HFFc6 (cell line): ENCODE data around the gene NDEL1. TPM values are rescaled to one million over a fixed set of nuclear protein-coding genes. Genes with fewer than 3 reads are reported as not detected.

ENCODE experiments used
- DNase-seq: peaks from one replicate; pipeline ENCODE4 v3.0.0-alpha.2; 2018
- H3K27ac Mint-ChIP-seq: 2 replicates; pipeline ENCODE4 v1.8.0; 2020; ENCODE audit warnings: mild to moderate bottlenecking, mixed read lengths
- H3K27me3 Mint-ChIP-seq: 2 replicates; pipeline ENCODE4 v1.8.0; 2021; ENCODE audit warnings: mild to moderate bottlenecking, moderate library complexity, mixed read lengths; ENCODE audit not compliant: insufficient read depth
- H3K36me3 Mint-ChIP-seq: 2 replicates; pipeline ENCODE4 v1.8.0; 2021; ENCODE audit warnings: low read depth, mixed read lengths
- H3K4me1 Mint-ChIP-seq: 2 replicates; pipeline ENCODE4 v1.8.0; 2020; ENCODE audit warnings: low read depth, mixed read lengths
- H3K4me3 Mint-ChIP-seq: 2 replicates; pipeline ENCODE4 v1.8.0; 2020; ENCODE audit warnings: mild to moderate bottlenecking, moderate library complexity, mixed read lengths
- H3K9me3 Mint-ChIP-seq: 2 replicates; pipeline ENCODE4 v1.8.0; 2020; ENCODE audit warnings: mild to moderate bottlenecking, mixed read lengths
- CTCF ChIP-seq: fragments of 200-600 bp; sonication (generic); IDR thresholded peaks from 2 replicates; pipeline ENCODE4 v1.5.0; 2021; ENCODE audit warnings: antibody characterized with exemption, mild to moderate bottlenecking
- total RNA-seq, 6 experiments: library from RNA; stranded (reverse); fragmentation: NEBNext Ultra II Directional; extraction: Animal tissue kit (Norgen Biotek cat#: 25700); gene quantifications; 2 replicates in 1 of 6; 3 replicates in 5 of 6; pipeline ENCODE4 v1.2.3, GENCODE V29; 2021

NDEL1 gene
- total RNA-seq, 6 experiments from 2014 or later = 65.4 to 79.1 (median 69.2) TPM

GRCh38 chr17:8488901-8489300, 53.2 kb downstream of the NDEL1 start:
- Mint-ChIP-seq H3K27me3 (peaks cover 5% of the 10 kb centered on the region), H3K27ac (peak overlapping the region; percentile 86), H3K4me1 (peaks cover 31% of the 10 kb centered on the region), H3K4me3 (no peak overlapping the region), H3K36me3 (peaks cover 42% of the 10 kb centered on the region), H3K9me3 (peaks cover 8% of the 10 kb centered on the region)
- no peak for TF ChIP-seq CTCF
- peak; percentile 98 for DNase-seq

- TF ChIP-seq CTCF = no peak
- Mint-ChIP-seq H3K9me3 (peaks cover 3% of the 10 kb centered on the region), H3K27ac (peak overlapping the region; percentile 86), H3K36me3 (peaks cover 38% of the 10 kb centered on the region), H3K27me3 (peaks cover 5% of the 10 kb centered on the region), H3K4me3 (no peak overlapping the region), H3K4me1 (peaks cover 31% of the 10 kb centered on the region)
- no peak for DNase-seq
Measured at GRCh38 chr17:8489841-8490240, 54.2 kb downstream of the NDEL1 start.

DNA sequence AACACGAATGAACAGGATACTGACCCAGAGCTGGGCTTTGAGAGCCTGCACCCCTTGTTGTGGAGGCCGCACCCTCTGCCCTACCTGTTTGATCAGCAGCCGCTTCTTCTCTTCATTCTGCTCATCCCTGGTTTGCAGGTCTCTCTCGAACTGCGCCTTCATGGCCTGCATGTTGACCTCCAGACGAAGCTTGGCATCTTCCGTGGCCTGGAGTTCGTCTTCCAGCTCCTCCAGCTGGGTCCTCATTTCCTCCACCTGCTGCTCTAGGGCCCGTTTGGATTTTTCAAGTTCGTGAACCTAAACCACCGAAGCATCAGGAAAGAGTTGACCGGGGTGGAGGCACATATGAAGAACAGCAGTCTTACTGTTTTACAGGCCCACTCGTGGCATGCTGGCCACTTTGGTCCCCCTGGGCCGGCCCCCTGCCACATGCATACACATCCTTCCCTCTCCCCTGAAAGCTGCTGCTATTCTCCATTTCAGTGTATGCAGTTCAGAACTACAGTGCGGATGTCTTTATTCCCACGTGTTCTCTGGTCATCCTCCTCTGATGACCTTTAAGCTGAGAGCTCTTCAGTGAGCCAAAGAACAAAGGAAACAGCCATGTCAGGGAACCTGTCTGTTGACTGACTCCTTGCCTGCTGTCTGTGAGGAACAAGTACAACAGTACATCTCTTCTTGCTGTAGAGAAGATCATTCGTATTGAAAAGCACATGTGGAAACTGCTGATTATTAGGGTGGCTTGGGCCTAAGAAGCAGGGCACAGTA, 54.8 kb downstream of the NDEL1 start:
- DNase-seq = no peak
- no peak for TF ChIP-seq CTCF
- Mint-ChIP-seq H3K9me3 (no peaks in the 10 kb centered on the region), H3K36me3 (peaks cover 34% of the 10 kb centered on the region), H3K4me3 (no peak overlapping the region), H3K27ac (peak overlapping the region; percentile 42), H3K27me3 (peaks cover 5% of the 10 kb centered on the region; the same call in 1 of the 2 replicates), H3K4me1 (peaks cover 31% of the 10 kb centered on the region)

- H3K27ac Mint-ChIP-seq = no peak overlapping the region
- TF ChIP-seq CTCF = no peak
- no peak overlapping the region for H3K4me3 Mint-ChIP-seq
- H3K9me3 Mint-ChIP-seq = no peaks in the 10 kb centered on the region
- peaks cover 5% of the 10 kb centered on the region; the same call in 1 of the 2 replicates for H3K27me3 Mint-ChIP-seq
- peaks cover 31% of the 10 kb centered on the region for H3K4me1 Mint-ChIP-seq
- H3K36me3 Mint-ChIP-seq = peaks cover 25% of the 10 kb centered on the region
- DNase-seq = no peak
Measured at GRCh38 chr17:8492121-8492520, 56.4 kb downstream of the NDEL1 start.

DNA sequence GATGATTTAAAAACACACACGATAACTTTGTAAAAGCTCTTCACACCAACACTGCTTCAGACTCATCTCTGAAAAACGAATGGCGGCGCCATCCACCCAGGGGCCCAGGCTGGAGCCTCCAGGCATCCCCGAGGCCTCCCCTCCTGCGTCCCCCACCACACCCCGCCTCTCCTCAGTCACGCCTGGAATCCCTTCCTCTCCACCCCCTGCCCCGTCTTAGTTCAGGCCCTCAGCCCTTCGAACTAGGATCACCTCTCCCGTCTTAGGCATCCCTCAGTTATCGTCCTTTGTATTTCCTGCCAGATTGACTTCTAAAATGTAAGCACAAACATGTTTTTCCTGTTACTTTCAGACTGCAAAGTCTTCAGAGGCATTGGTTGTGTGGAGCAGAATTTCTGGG, 58.3 kb downstream of the NDEL1 start:
- no peaks in the 10 kb centered on the region for H3K9me3 Mint-ChIP-seq
- no peaks in the 10 kb centered on the region; the same call in 1 of the 2 replicates for H3K27me3 Mint-ChIP-seq
- no peak overlapping the region for H3K4me3 Mint-ChIP-seq
- no peak for DNase-seq
- no peak for TF ChIP-seq CTCF
- peaks cover 14% of the 10 kb centered on the region for H3K36me3 Mint-ChIP-seq
- H3K27ac Mint-ChIP-seq = no peak overlapping the region
- peaks cover 17% of the 10 kb centered on the region for H3K4me1 Mint-ChIP-seq
